NCI-H446 treated with DMSO at 0.1 percent for 48 hours (cell line): ENCODE data around the gene PPIP5K1.

Experiments used
- DNase-seq: peaks from one replicate; lab custom pipeline; 2025; lab: John Stamatoyannopoulos, UW

PPIP5K1 gene

GRCh38 chr15:43517354-43518196, 72.4 kb downstream of the PPIP5K1 start, which contains the start of gene MAP1A:
MAP1A (plus strand) TSS chr15:43517608; CDS start chr15:43521474, 3,866 bp downstream.
- DNase-seq = peak; percentile 12

- DNase-seq = no peak
Observed at GRCh38 chr15:43516801-43517353, 73.1 kb downstream of the PPIP5K1 start.

GRCh38 chr15:43516185-43516584, 73.8 kb downstream of the PPIP5K1 start:
- DNase-seq = no peak

GRCh38 chr15:43515741-43516140, 74.3 kb downstream of the PPIP5K1 start:
- DNase-seq = no peak

- DNase-seq = no peak
Observed at GRCh38 chr15:43514241-43515057, 75.6 kb downstream of the PPIP5K1 start.

- DNase-seq = no peak
Observed at GRCh38 chr15:43513550-43513949, 76.5 kb downstream of the PPIP5K1 start.

- no peak for DNase-seq
Observed at GRCh38 chr15:43511012-43511885, 78.8 kb downstream of the PPIP5K1 start.

- DNase-seq = peak; percentile 94
Observed at GRCh38 chr15:43510200-43511011, 79.6 kb downstream of the PPIP5K1 start.

- DNase-seq = no peak
Observed at GRCh38 chr15:43509660-43510199, 80.3 kb downstream of the PPIP5K1 start.

- DNase-seq = no peak
Observed at GRCh38 chr15:43508991-43509659, 80.9 kb downstream of the PPIP5K1 start.

- DNase-seq = no peak
Observed at GRCh38 chr15:43508421-43508820, 81.6 kb downstream of the PPIP5K1 start.

- no peak for DNase-seq
Observed at GRCh38 chr15:43505738-43506137, 84.3 kb downstream of the PPIP5K1 start.

- no peak for DNase-seq
Observed at GRCh38 chr15:43499635-43500034, 90.4 kb downstream of the PPIP5K1 start.

GRCh38 chr15:43498990-43499389, 91.0 kb downstream of the PPIP5K1 start:
- no peak for DNase-seq

- no peak for DNase-seq
Observed at GRCh38 chr15:43493703-43494472, 96.1 kb downstream of the PPIP5K1 start.

GRCh38 chr15:43492673-43493601, 97.1 kb downstream of the PPIP5K1 start, which contains the start of gene TP53BP1:
TP53BP1 (minus strand) TSS chr15:43493156; CDS start chr15:43493043, 113 bp downstream.
- DNase-seq = peak; percentile 83

GRCh38 chr15:43492266-43492665, 97.7 kb downstream of the PPIP5K1 start:
- DNase-seq = no peak

- DNase-seq = no peak
Observed at GRCh38 chr15:43489191-43489590, 100.8 kb downstream of the PPIP5K1 start.
